HEK293 (cell line): ENCODE data around the gene CARD14.

Experiments used
- CTCF ChIA-PET: fragments of 350-600 bp; formaldehyde crosslinking; extraction: SDS; loops from one replicate; lab custom pipeline; 2021; ENCODE audit warnings: antibody characterized with exemption; lab: Yijun Ruan, JAX
- POLR2A ChIA-PET: fragments of 300-600 bp; formaldehyde crosslinking; extraction: SDS; loops from one replicate; lab custom pipeline; 2020; ENCODE audit warnings: antibody characterized with exemption, inconsistent platforms; lab: Yijun Ruan, JAX
- H3K27ac ChIP-seq: fragments of 200-500 bp; sonication (Bioruptor generic); 2 replicates; pipeline ENCODE4 v1.5.1; 2014; ENCODE audit warnings: low read depth, low read length, control low read depth, inconsistent platforms; ENCODE audit errors: extremely low read depth
- H3K36me3 ChIP-seq, 2 experiments: fragments of 200-500 bp in 1 of 2; sonication (Bioruptor generic) in 1 of 2; 1 replicate in 1 of 2; 2 replicates in 1 of 2; pipeline ENCODE4 v1.5.1; 2014 to 2017; ENCODE audit warnings: inconsistent platforms in 2 of 2, low read length in 2 of 2; ENCODE audit not compliant: control insufficient read depth in 2 of 2, insufficient read depth in 1 of 2
- H3K4me1 ChIP-seq: fragments of 200-500 bp; sonication (Bioruptor generic); 2 replicates; pipeline ENCODE4 v1.5.1; 2014; ENCODE audit warnings: mild to moderate bottlenecking, low read length, inconsistent platforms; ENCODE audit not compliant: control insufficient read depth, insufficient read depth
- H3K4me3 ChIP-seq: 2 replicates; pipeline ENCODE4 v1.5.1; 2011; ENCODE audit warnings: low read depth, mild to moderate bottlenecking, control low read depth, low read length, moderate library complexity
- H3K9me3 ChIP-seq: fragments of 200-500 bp; sonication (Bioruptor generic); 2 replicates; pipeline ENCODE4 v1.5.1; 2014; ENCODE audit warnings: low read depth, low read length, inconsistent platforms; ENCODE audit not compliant: control insufficient read depth, insufficient read depth
- EGR2 ChIP-seq: fragments of 450-650 bp; formaldehyde crosslinking; IDR thresholded peaks from 2 replicates; pipeline ENCODE4 v1.5.1; 2016; ENCODE audit warnings: low read depth, missing biosample characterization, missing genetic modification characterization
- GLI4 ChIP-seq: fragments of 450-650 bp; formaldehyde crosslinking; IDR thresholded peaks from 2 replicates; pipeline ENCODE4 v1.5.1; 2016; ENCODE audit warnings: missing biosample characterization, missing genetic modification characterization
- HOXA7 ChIP-seq: sonication (generic); formaldehyde crosslinking; IDR thresholded peaks from 2 replicates; pipeline ENCODE4 v1.8.1; 2022; ENCODE audit warnings: missing genetic modification reagents, borderline replicate concordance
- KLF9 ChIP-seq: fragments of 450-650 bp; formaldehyde crosslinking; IDR thresholded peaks from 2 replicates; pipeline ENCODE4 v1.5.1; 2016; ENCODE audit warnings: missing biosample characterization, missing genetic modification characterization, low read depth
- SALL2 ChIP-seq: fragments of 450-650 bp; formaldehyde crosslinking; IDR thresholded peaks from 2 replicates; pipeline ENCODE4 v1.5.0; 2017; ENCODE audit warnings: missing biosample characterization, mild to moderate bottlenecking, missing genetic modification characterization, borderline replicate concordance
- SETDB1 ChIP-seq: IDR thresholded peaks from one replicate; pipeline ENCODE4 v1.6.1; 2017; ENCODE audit warnings: mild to moderate bottlenecking, low read length, moderate library complexity, mixed read lengths; ENCODE audit not compliant: insufficient read length
- SP7 ChIP-seq: fragments of 450-650 bp; formaldehyde crosslinking; IDR thresholded peaks from 2 replicates; pipeline ENCODE4 v1.5.1; 2016; ENCODE audit warnings: missing biosample characterization, missing genetic modification characterization
- TRIM28 ChIP-seq: IDR thresholded peaks from 2 replicates; pipeline ENCODE4 v1.6.1; 2011; ENCODE audit warnings: low read length, control low read depth, borderline replicate concordance
- ZBTB48 ChIP-seq: fragments of 450-650 bp; formaldehyde crosslinking; IDR thresholded peaks from 2 replicates; pipeline ENCODE4 v1.5.1; 2016; ENCODE audit warnings: missing biosample characterization, missing genetic modification characterization
- ZFHX2 ChIP-seq: fragments of 450-650 bp; formaldehyde crosslinking; conservative IDR thresholded peaks from 2 replicates; pipeline ENCODE4 v1.5.1; 2016; ENCODE audit warnings: missing biosample characterization, missing genetic modification characterization
- ZFP41 ChIP-seq: fragments of 450-650 bp; formaldehyde crosslinking; IDR thresholded peaks from 2 replicates; pipeline ENCODE4 v1.5.1; 2016; ENCODE audit warnings: missing biosample characterization, missing genetic modification characterization, borderline replicate concordance
- ZNF146 ChIP-seq: fragments of 450-650 bp; formaldehyde crosslinking; IDR thresholded peaks from 2 replicates; pipeline ENCODE4 v1.5.1; 2016; ENCODE audit warnings: missing biosample characterization, missing genetic modification characterization
- ZNF157 ChIP-seq: fragments of 450-650 bp; formaldehyde crosslinking; IDR thresholded peaks from 2 replicates; pipeline ENCODE4 v1.5.1; 2016; ENCODE audit warnings: missing biosample characterization, missing genetic modification characterization
- ZNF211 ChIP-seq: fragments of 450-650 bp; formaldehyde crosslinking; IDR thresholded peaks from 2 replicates; pipeline ENCODE4 v1.5.1; 2016; ENCODE audit warnings: low read depth, missing biosample characterization, missing genetic modification characterization
- ZNF221 ChIP-seq: fragments of 450-650 bp; formaldehyde crosslinking; IDR thresholded peaks from 2 replicates; pipeline ENCODE4 v1.5.1; 2017; ENCODE audit warnings: missing biosample characterization, missing genetic modification characterization, borderline replicate concordance
- ZNF426 ChIP-seq: fragments of 450-650 bp; formaldehyde crosslinking; IDR thresholded peaks from 2 replicates; pipeline ENCODE4 v1.5.1; 2017; ENCODE audit warnings: missing biosample characterization, missing genetic modification characterization, mild to moderate bottlenecking, inconsistent platforms, moderate library complexity
- ZNF529 ChIP-seq: fragments of 450-650 bp; formaldehyde crosslinking; IDR thresholded peaks from 2 replicates; pipeline ENCODE4 v1.5.1; 2017; ENCODE audit warnings: missing genetic modification characterization, missing biosample characterization; ENCODE audit not compliant: insufficient replicate concordance
- ZNF558 ChIP-seq: fragments of 450-650 bp; formaldehyde crosslinking; IDR thresholded peaks from 2 replicates; pipeline ENCODE4 v1.5.1; 2016; ENCODE audit warnings: missing biosample characterization, missing genetic modification characterization
- ZNF624 ChIP-seq: fragments of 450-650 bp; formaldehyde crosslinking; IDR thresholded peaks from 2 replicates; pipeline ENCODE4 v1.5.1; 2017; ENCODE audit warnings: missing biosample characterization, missing genetic modification characterization
- ZNF660 ChIP-seq: fragments of 450-650 bp; IDR thresholded peaks from 2 replicates; pipeline ENCODE4 v1.5.1; 2018; ENCODE audit warnings: missing biosample characterization, mild to moderate bottlenecking, missing genetic modification characterization
- ZNF670 ChIP-seq: fragments of 450-650 bp; formaldehyde crosslinking; IDR thresholded peaks from 2 replicates; pipeline ENCODE4 v1.5.1; 2016; ENCODE audit warnings: missing biosample characterization, missing genetic modification characterization, low read depth
- TF ChIP-seq, protein P1 (sequence below): fragments of 450-650 bp; formaldehyde crosslinking; IDR thresholded peaks from 2 replicates; pipeline ENCODE4 v1.5.1; 2016; ENCODE audit warnings: missing biosample characterization, missing genetic modification characterization
- TF ChIP-seq, protein P2 (sequence below): fragments of 450-650 bp; formaldehyde crosslinking; IDR thresholded peaks from 2 replicates; pipeline ENCODE4 v1.5.1; 2016; ENCODE audit warnings: missing biosample characterization, missing genetic modification characterization, low read depth
- TF ChIP-seq, protein P3 (sequence below): fragments of 450-650 bp; formaldehyde crosslinking; IDR thresholded peaks from 2 replicates; pipeline ENCODE4 v1.5.1; 2016; ENCODE audit warnings: missing biosample characterization, missing genetic modification characterization
- TF ChIP-seq, protein P4 (sequence below): fragments of 450-650 bp; formaldehyde crosslinking; IDR thresholded peaks from 2 replicates; pipeline ENCODE4 v1.5.1; 2017; ENCODE audit warnings: missing biosample characterization, missing genetic modification characterization
- TF ChIP-seq, protein P5 (sequence below): fragments of 450-650 bp; formaldehyde crosslinking; IDR thresholded peaks from 2 replicates; pipeline ENCODE4 v1.5.1; 2017; ENCODE audit warnings: missing biosample characterization, missing genetic modification characterization

CARD14 gene

DNA sequence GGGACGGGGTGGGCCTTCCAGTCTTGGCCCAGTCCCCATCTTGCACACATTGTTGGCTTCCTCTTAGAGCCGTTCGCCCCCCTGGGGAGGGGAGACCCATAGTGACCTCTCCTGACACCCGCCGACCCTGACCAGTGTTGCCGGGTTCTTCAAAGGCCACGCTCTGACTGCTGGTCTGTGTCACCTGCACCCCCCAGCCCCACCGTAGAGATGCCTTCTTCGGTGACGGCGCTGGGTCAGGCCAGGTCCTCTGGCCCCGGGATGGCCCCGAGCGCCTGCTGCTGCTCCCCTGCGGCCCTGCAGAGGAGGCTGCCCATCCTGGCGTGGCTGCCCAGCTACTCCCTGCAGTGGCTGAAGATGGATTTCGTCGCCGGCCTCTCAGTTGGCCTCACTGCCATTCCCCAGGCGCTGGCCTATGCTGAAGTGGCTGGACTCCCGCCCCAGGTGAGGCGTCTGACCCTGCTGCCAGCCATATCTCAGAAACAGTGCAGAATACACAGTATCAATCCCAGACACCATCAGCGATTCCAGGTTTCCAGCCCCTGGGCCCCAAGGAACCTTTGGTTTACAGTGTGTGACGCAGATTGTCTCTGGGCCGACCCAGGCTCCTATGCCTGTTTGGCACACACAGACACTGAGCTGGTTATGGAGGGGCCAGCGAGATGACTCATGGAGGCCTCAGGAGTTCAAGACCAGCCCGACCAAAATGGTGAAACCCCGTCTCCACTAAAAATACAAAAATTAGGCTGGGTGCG lies 51.7 kb downstream of the CARD14 start:
- H3K27ac ChIP-seq: no peak overlapping the region
- no peak overlapping the region for H3K4me3 ChIP-seq
- H3K36me3 ChIP-seq: peaks cover under 1 to 40% of the 10 kb centered on the region in 2 experiments
- ChIA-PET CTCF (interaction anchor here (0.6 kb wide), 1 partner anchor 86 kb away, joined by 3 read pairs; no protein-coding TSS in a partner anchor), POLR2A (interaction anchor here (0.6 to 1.2 kb wide), 2 partner anchors 9 to 13 kb away, joined by 3 read pairs; no protein-coding TSS in a partner anchor)
- no peaks in the 10 kb centered on the region for H3K9me3 ChIP-seq
- H3K4me1 ChIP-seq: peaks cover 8% of the 10 kb centered on the region; the same call in 1 of the 2 replicates
- no peak for TF ChIP-seq ZNF211 (tag by site-specific recombination)
- no peak for TF ChIP-seq SP7 (tag by site-specific recombination)
- TF ChIP-seq ZNF146: no peak
- no peak for TF ChIP-seq ZNF426 (tag by site-specific recombination)
- no peak for TF ChIP-seq SETDB1
- TF ChIP-seq, protein P1, sequence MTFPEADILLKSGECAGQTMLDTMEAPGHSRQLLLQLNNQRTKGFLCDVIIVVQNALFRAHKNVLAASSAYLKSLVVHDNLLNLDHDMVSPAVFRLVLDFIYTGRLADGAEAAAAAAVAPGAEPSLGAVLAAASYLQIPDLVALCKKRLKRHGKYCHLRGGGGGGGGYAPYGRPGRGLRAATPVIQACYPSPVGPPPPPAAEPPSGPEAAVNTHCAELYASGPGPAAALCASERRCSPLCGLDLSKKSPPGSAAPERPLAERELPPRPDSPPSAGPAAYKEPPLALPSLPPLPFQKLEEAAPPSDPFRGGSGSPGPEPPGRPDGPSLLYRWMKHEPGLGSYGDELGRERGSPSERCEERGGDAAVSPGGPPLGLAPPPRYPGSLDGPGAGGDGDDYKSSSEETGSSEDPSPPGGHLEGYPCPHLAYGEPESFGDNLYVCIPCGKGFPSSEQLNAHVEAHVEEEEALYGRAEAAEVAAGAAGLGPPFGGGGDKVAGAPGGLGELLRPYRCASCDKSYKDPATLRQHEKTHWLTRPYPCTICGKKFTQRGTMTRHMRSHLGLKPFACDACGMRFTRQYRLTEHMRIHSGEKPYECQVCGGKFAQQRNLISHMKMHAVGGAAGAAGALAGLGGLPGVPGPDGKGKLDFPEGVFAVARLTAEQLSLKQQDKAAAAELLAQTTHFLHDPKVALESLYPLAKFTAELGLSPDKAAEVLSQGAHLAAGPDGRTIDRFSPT: no peak
- no peak for TF ChIP-seq ZNF624 (tag by site-specific recombination)
- no peak for TF ChIP-seq ZBTB48 (tag by site-specific recombination)
- no peak for TF ChIP-seq GLI4 (tag by site-specific recombination)
- no peak for TF ChIP-seq ZNF529 (tag by site-specific recombination)
- no peak for TF ChIP-seq TRIM28
- no peak for TF ChIP-seq ZNF221 (tag by site-specific recombination)
- TF ChIP-seq SALL2 (tag by site-specific recombination): no peak
- TF ChIP-seq ZNF660 (tag by site-specific recombination): no peak
- TF ChIP-seq, protein P2, sequence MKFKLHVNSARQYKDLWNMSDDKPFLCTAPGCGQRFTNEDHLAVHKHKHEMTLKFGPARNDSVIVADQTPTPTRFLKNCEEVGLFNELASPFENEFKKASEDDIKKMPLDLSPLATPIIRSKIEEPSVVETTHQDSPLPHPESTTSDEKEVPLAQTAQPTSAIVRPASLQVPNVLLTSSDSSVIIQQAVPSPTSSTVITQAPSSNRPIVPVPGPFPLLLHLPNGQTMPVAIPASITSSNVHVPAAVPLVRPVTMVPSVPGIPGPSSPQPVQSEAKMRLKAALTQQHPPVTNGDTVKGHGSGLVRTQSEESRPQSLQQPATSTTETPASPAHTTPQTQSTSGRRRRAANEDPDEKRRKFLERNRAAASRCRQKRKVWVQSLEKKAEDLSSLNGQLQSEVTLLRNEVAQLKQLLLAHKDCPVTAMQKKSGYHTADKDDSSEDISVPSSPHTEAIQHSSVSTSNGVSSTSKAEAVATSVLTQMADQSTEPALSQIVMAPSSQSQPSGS (tag by site-specific recombination): no peak

DNA sequence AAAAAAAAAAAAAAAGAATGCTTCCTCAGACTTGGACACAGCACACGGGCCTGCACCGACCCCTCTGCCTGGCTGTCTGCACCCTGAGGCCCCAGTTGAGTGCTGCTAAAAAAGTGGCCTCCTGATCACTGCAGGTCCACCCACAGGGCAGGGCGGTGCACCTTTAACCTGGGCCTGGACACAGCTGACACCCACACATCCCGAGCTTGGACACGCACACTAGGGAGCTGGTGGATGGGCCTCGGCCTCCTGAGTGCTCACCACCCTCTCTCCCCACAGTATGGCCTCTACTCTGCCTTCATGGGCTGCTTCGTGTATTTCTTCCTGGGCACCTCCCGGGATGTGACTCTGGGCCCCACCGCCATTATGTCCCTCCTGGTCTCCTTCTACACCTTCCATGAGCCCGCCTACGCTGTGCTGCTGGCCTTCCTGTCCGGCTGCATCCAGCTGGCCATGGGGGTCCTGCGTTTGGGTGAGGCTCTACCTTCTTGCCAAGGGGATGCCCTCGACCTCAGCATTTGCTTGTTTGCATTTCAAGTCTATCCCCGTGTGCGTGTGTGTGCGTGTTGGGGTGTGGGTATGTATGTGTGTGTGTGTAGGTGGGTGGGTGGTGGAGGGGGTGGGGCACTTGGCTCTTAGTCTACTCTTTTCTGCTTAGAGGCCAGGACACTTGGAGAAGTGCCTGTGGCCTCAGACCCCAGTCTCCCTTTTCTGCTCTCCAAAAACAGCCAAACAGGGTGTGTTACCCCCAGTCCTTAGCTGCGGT lies 52.7 kb downstream of the CARD14 start:
- Histone ChIP-seq H3K4me1 (peaks cover 8% of the 10 kb centered on the region; the same call in 1 of the 2 replicates), H3K36me3 (peaks cover 0 to 39% of the 10 kb centered on the region in 2 experiments; a peak in 2 of 3 replicates), H3K9me3 (no peaks in the 10 kb centered on the region), H3K4me3 (no peak overlapping the region), H3K27ac (no peak overlapping the region)
- CTCF ChIA-PET: interaction anchor here (0.6 kb wide), 1 partner anchor 85 kb away, joined by 3 read pairs; no protein-coding TSS in a partner anchor
- POLR2A ChIA-PET: interaction anchor here (0.6 to 1.2 kb wide), 2 partner anchors 8 to 12 kb away, joined by 3 read pairs; no protein-coding TSS in a partner anchor
- TF ChIP-seq ZNF157 (tag by site-specific recombination): no peak
- no peak for TF ChIP-seq ZNF670
- TF ChIP-seq EGR2 (tag by site-specific recombination): peak; percentile 82
- no peak for TF ChIP-seq ZFP41 (tag by site-specific recombination)
- TF ChIP-seq ZFHX2 (tag by site-specific recombination): peak; percentile 87
- no peak for TF ChIP-seq ZNF558 (tag by site-specific recombination)
- no peak for TF ChIP-seq HOXA7
- TF ChIP-seq, protein P3, sequence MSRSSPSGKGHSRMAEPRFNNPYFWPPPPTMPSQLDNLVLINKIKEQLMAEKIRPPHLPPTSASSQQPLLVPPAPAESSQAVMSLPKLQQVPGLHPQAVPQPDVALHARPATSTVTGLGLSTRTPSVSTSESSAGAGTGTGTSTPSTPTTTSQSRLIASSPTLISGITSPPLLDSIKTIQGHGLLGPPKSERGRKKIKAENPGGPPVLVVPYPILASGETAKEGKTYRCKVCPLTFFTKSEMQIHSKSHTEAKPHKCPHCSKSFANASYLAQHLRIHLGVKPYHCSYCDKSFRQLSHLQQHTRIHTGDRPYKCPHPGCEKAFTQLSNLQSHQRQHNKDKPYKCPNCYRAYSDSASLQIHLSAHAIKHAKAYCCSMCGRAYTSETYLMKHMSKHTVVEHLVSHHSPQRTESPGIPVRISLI (tag by site-specific recombination): no peak
- TF ChIP-seq, protein P4, sequence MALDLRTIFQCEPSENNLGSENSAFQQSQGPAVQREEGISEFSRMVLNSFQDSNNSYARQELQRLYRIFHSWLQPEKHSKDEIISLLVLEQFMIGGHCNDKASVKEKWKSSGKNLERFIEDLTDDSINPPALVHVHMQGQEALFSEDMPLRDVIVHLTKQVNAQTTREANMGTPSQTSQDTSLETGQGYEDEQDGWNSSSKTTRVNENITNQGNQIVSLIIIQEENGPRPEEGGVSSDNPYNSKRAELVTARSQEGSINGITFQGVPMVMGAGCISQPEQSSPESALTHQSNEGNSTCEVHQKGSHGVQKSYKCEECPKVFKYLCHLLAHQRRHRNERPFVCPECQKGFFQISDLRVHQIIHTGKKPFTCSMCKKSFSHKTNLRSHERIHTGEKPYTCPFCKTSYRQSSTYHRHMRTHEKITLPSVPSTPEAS (tag by site-specific recombination): 0 out of 2 replicates have a peak, but pooled peaks have one; percentile 24
- TF ChIP-seq KLF9 (tag by site-specific recombination): 0 out of 2 replicates have a peak, but pooled peaks have one; percentile 39
- TF ChIP-seq, protein P5, sequence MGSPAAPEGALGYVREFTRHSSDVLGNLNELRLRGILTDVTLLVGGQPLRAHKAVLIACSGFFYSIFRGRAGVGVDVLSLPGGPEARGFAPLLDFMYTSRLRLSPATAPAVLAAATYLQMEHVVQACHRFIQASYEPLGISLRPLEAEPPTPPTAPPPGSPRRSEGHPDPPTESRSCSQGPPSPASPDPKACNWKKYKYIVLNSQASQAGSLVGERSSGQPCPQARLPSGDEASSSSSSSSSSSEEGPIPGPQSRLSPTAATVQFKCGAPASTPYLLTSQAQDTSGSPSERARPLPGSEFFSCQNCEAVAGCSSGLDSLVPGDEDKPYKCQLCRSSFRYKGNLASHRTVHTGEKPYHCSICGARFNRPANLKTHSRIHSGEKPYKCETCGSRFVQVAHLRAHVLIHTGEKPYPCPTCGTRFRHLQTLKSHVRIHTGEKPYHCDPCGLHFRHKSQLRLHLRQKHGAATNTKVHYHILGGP (tag by site-specific recombination): no peak
